ENCODE measurements around the gene SYNE3. TPM values are rescaled to one million over a fixed set of nuclear protein-coding genes. Genes with fewer than 3 reads are reported as not detected.

The SYNE3 gene
- total RNA-seq, 2 experiments from 2014 or later = 65.8 to 81.6 TPM

Other genes starting within 250 kb of the SYNE3 start
- gene CLMN, start 196.7 kb downstream of the SYNE3 start, total RNA-seq = under 1 TPM; 0.42 to 0.91 TPM
- 10 to 100 TPM; 36.4 to 48.5 TPM for gene GLRX5, start 18.4 kb upstream of the SYNE3 start, total RNA-seq
- gene TCL1B, start 169.8 kb upstream of the SYNE3 start, total RNA-seq = not detected
- not detected for gene TCL1A, start 197.5 kb upstream of the SYNE3 start, total RNA-seq